ENCODE measurements around the gene SLC16A13.
"Not testable (repeated sequence)": the region's sequence is repeated elsewhere in the genome, so short reads cannot be mapped to it uniquely, and the experiment has no call there.

Gene SLC16A13
- 0.88 to 4.3 (median 1.8) reads per million in 18 experiments for total RNA-seq

DNA sequence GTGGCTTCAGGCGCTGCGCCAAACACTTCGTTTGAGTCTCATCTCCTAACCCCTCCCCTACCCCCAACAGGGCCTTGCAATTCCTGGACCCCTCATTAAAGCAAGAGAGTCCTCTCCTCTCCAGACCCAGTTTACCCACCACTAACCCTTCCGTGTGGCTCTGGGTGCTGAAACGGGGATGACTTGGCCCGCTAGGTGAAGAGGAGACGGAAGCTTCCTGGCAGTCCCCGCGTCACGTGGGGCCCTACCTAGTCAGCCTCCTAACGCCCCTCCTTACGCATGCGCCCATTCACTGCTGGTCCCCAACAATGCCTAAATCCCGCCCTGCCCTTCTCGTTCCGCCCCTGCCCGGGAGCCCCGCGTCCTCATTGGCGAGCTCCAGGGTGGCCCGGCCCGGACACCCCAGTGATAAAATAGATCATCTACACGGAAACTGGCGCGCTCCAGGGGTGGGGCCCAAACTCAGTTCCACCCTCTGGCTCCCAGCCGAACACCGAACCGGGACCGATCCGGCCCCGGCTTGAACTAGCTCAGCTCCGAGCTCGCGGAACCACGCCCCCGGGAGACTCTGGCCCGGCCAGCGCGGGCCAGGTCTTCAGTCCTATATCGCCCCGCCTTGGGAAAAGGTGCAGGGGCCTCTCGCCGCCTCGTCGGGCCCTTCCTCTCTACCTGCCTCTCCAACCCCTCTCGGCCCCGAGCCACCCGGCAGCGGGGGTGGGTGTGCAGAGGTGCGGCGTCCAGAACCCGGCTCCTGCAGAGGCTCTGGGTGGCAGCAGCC, at the start of gene SLC16A13:
Gene SLC16A13, plus strand, starts transcription at position 425 of the 778 bp plus-strand sequence. CDS start 368 bp downstream, outside the sequence.
- peak; percentile 97 for DNase-seq

DNA sequence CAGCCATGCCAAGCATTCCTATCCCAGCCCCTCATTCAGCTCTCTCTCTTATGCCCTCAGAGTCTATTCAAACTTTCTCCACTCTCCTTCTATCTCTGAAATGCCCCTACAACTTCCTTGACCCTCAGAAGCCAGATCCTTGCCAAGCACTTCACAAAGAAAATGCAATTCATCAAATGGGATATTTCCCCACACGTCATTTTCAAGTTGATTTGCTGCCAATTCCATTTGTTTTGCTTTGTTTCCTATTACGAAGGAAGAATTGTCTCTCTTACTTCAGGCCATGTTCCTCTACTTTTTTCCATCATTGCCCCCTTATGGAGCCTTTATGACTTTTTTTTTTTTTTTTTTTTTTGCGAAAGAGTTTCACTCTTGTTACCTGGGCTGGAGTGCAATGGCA, 49.1 kb upstream of the SLC16A13 start:
- DNase-seq: no peak

GRCh38 chr17:6989779-6990178, 46.0 kb upstream of the SLC16A13 start:
- no peak for DNase-seq

- not testable (repeated sequence) for DNase-seq
Measured at GRCh38 chr17:6993613-6994056, 42.2 kb upstream of the SLC16A13 start.

- no peak for DNase-seq
Measured at GRCh38 chr17:6994118-6994598, 41.7 kb upstream of the SLC16A13 start.

DNA sequence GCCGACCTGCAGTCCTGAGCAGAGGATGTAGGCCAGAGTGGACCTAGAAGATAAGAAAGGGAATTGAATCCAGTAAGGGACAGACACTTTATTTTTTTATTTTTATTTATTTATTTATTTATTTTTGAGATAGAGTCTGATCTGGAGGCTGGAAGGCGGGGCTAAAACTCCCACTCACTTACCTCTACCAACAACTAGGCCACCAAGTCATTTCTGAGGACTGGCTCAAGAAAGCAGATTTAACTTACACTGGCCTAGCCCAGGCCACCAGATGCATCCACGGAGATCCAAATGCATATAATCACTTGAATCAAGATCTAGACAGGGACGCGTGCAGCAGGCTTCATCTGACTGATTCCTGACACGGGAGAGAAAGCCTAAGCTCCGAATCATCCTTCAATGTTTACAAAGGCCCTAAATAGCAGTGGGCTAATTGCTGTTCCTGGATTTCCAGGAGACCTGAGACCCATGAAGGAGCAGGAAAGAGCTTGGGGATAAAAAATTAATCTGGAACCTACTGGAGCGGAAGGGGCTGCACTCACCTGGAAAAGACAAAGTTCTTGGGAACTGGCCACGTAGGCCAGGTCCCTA, 41.1 kb upstream of the SLC16A13 start:
- DNase-seq: no peak

DNA sequence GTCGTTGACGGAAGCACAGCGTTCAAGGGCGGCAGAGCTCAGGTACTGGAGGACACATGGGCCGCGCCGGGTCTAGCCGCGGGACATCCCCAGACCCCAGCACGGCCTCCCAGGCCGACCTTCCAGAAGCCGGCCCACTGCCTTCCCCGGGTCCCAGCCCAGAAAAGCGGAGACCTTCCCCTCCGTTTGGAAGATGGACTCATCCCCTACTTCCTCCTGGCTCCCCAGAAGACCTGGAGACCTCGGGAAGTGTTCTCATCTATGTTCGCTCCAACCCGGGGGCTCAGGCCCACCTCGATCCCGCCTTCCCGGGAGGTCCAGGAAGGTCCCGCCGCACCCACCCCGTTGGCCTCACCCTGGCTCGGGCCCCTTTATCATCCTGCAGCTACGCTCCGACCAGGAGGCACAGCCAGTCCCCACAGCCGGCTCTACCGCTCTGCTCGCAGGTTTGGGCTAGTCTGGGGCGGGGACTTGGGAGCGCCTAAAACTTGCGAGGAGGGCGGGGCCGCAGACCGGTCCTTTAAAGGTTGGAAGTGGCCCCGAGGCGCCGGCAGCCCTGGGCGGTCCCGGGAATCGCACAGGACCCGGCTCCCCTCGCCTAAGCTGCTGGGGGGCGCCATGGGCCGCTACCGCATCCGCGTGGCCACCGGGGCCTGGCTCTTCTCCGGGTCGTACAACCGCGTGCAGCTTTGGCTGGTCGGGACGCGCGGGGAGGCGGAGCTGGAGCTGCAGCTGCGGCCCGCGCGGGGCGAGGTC, 40.1 kb upstream of the SLC16A13 start, which contains the start of gene ALOX12:
Gene ALOX12, plus strand, starts transcription at position 550 of the 756 bp plus-strand sequence. Its CDS starts 69 bp downstream, at position 619.
- DNase-seq: no peak

- no peak for DNase-seq
Measured at GRCh38 chr17:6996256-6997011, 39.4 kb upstream of the SLC16A13 start.

- no peak for DNase-seq
Measured at GRCh38 chr17:6997171-6997570, 38.6 kb upstream of the SLC16A13 start.

DNA sequence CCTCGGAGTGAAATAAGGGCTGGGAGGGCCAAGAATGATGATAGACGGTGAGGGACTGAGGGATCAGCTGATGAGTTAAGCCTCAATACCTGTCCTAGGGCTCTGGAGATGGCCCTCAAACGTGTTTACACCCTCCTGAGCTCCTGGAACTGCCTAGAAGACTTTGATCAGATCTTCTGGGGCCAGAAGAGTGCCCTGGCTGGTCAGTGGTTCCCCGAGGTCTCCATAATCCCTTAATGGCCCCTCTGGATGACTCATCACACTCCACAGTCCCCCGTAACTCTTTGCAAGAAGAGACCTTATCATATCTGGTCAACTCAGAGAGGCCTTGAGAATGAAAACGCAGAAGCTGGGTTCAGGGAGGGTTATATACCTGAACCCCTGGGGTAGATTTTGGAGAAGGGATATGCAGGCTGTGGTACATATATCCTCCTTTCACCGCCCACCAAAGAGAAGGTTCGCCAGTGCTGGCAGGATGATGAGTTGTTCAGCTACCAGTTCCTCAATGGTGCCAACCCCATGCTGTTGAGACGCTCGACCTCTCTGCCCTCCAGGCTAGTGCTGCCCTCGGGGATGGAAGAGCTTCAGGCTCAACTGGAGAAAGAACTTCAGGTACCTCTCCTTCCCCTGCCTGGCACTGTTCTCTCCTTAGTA, 36.8 kb upstream of the SLC16A13 start:
- no peak for DNase-seq

DNA sequence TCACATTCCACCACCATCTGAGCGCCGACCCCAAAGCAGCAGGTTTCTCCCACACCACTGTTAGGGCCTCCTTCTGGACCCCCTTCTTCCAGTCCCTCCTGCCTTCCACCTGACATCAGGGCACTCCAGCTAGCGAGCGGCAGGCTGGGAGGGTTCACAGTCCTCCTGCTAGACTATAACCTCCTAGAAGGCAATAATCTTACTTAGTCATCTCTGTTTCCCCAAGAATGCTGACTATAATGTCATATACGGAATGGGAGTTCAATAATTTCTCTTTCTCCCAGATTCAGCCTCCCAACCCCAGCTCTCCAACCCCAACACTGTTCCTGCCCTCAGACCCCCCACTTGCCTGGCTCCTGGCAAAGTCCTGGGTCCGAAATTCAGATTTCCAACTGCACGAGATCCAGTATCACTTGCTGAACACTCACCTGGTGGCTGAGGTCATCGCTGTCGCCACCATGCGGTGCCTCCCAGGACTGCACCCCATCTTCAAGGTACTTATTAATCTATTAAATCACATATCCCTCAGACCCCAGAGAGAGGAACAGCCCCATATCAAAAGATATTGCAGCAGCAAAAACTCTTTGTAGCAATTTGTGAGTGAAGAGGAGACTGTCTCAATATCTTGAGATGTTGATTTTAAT, 34.4 kb upstream of the SLC16A13 start:
- no peak for DNase-seq

DNA sequence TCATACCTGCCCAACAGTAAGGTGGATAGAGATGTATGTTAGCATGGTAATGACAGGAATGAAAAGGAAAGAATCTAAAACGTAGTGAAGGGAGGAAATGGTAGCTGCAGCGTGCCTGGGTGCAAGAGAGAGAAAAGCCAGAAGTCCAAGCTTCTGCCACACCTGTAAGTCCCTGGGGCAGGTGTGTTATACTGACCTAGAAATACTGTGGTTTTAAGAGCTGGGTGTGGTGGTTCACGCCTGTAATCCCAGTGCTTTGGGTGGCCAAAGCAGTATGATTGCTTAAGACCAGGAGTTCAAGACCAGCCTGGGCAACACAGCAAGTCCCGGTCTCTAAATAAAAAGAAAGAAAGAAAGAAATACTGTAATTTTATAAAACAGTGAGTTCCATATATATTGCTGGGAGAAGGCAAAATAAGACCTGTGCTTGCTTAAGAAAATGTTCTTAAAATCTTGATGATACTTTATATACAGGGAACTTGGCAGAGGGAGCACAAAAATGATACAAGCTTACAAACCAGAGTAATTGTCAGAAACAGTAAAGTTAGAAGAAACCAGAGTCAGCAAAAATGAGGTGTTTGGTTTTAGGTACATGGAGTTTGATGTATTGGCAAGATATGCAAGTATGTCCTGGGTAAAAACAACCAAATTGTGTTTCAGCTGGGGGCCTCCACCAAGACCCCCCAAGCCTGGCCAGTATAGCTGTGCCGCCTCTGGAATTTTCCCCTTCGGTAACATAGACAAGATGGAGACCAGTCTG, 33.3 kb upstream of the SLC16A13 start:
- DNase-seq: no peak

GRCh38 chr17:7003745-7004144, 32.1 kb upstream of the SLC16A13 start:
- no peak for DNase-seq

- peak; percentile 64 to 81 for DNase-seq
Measured at GRCh38 chr17:7004398-7005253, 31.2 kb upstream of the SLC16A13 start.

DNA sequence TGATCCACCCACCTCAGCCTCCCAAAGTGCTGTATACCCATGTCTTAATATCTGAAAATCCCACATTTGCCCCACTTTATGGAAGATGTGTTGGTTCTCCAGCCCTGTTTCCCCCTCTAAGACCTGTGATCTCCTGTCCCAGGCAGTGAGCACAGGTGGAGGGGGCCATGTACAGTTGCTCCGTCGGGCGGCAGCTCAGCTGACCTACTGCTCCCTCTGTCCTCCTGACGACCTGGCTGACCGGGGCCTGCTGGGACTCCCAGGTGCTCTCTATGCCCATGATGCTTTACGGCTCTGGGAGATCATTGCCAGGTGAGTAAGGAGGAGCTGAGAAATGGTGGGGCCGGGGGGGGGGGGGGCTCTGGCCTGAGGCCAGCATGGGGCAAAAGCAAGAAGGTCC, 30.1 kb upstream of the SLC16A13 start:
- DNase-seq: no peak

- no peak for DNase-seq
Measured at GRCh38 chr17:7007143-7007542, 28.7 kb upstream of the SLC16A13 start.

DNA sequence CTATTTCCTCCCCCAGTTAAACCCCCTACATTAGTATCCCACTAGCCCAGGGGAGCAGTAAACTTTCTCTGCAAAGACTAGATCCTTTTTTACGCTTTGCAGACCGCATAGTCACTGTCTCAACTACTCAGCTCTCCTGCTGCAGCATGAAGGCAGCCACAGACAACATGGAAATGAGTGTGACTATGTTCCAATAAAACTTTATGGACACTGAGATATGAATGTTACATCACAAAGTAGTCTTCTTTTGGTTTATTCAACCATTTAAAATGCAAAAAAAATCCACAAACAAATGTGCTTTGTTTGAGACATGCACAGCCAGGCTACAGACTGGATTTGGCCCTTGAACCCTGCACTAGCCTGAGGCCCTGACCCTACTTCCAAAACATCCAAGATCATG, 25.3 kb upstream of the SLC16A13 start:
- no peak for DNase-seq

DNA sequence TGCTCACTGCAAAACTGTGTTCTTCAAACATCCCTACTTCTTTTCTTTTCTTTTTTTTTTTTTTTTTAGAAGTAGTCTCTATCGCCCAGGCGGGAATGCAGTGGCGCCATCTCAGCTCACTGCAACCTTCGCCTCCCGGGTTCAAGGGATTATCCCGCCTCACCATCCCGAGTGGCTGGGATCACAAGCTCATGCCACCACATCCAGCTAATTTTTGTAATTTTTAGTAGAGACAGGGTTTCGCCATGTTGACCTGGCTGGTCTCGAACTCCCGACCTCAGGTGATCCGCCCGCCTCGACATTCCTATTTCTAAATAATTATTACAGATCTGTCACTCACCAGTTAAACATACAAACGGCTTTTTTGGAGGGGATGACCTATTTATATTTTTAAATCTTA, 24.4 kb upstream of the SLC16A13 start:
- no peak for DNase-seq

GRCh38 chr17:7011942-7012254, 23.9 kb upstream of the SLC16A13 start:
- no peak for DNase-seq
